Measurements from ENCODE around the gene CADPS.

The CADPS gene

GRCh38 chr3:62481962-62482361 lies 393.3 kb downstream of the CADPS start:
- DNase-seq (ENCODE audit: extremely low spot score, insufficient read length, low read depth) (no peak), FAIRE-seq (no peak)

GRCh38 chr3:62480056-62480455 lies 395.2 kb downstream of the CADPS start:
- no peak for FAIRE-seq

DNA sequence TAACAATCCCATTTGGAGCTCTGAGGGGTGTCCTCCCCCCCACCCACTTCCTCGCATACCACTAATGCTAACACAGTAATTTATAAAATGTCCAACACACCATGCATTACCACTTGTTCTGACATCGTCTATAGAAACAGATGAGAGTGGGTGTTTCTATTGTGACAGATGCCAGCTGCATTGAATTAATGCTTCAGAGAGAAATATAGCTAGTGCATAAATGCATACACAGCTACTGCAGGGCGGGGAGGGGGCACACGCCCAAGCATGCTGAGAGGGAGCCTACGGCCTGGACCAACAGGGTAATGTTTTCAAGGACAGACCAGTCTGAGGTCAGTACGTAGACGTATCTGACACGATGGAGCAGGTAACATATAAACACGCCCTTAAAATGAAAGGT lies 395.9 kb downstream of the CADPS start:
- DNase-seq (ENCODE audit: extremely low spot score, insufficient read length, low read depth): no peak
- no peak for FAIRE-seq

More at GRCh38 chr3:62480056-62480455, 395.2 kb downstream of the CADPS start:
- DNase-seq (ENCODE audit: extremely low spot score, insufficient read length, low read depth): no peak

DNA sequence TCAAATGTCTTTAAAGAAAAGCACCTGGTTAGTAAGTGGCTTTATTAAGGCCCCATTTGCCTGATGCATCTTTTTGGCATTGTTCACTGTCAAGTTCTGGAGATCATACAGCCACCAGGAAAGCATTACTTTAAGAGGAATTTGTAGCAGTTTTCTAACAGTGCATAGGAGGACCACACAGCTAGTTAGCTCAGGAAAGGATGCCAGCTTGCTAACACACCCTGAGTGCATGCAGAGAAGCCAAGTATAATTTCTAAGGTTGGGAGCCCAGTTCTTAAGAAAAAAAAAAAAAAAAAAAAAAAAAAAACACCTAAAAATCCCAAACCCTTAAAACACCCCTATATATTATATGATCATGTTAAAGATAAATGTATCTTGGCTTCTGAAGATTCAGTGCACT lies 399.9 kb downstream of the CADPS start:
- DNase-seq (ENCODE audit: extremely low spot score, insufficient read length, low read depth) (no peak), FAIRE-seq (no peak)

DNA sequence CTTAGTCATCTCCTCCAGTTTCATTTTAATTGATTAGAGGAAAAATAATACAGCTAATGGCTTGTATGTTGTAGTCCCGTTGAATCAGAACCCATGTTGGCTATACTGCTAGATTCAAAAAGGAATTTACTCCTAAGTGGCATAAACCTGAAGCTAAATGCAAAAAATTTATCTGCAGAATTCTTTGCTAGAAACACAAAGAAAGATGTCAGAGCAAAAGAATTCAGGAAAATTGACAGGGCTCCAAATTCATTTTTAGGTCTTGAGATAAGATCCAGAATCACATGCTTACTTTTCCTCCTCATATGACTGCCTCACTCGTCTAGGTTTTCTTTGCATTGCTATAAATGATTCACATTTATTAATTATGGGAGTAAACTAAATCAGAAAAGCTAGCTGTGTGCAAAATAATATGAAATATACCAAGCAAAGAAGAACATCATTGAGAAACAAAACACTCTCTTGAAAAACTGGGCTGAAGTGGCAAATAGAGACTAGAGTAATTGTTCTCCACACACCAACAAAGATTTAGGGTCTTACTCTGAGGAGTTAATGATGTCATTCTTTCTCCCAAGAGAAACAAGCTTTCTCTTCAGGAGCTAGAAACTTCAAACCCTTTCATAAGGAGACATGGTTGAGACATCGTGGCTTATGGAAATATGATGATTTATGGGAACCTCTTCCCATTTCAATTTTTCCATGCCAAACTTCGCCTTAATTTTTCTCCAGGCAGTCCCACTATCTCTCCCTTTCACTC lies 407.1 kb downstream of the CADPS start:
- FAIRE-seq: no peak

DNA sequence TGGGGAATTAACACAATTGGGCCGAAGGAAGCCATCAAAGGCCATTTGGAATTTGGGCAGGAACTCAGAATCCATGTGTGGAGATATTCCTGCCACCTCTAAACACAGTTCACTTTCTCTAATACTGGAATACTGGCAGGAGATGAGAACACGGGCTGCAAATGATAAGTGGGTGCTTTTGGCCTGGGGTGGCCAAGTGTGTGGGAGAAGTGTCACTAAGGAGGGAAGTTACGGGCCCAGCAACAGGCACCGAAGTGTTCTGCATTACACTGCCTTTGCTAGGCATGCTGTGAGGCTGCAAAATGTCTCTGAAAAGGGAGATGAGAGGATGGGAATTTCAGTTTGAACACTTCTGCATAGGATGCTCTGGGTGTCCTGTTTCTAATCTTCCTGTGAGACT lies 412.4 kb downstream of the CADPS start:
- no peak for DNase-seq (ENCODE audit: extremely low spot score, insufficient read length, low read depth)
- no peak for FAIRE-seq

More for the DNA sequence above, 407.1 kb downstream of the CADPS start:
- no peak for DNase-seq (ENCODE audit: extremely low spot score, insufficient read length, low read depth)

- no peak for DNase-seq (ENCODE audit: extremely low spot score, insufficient read length, low read depth)
- FAIRE-seq: no peak
Measured at GRCh38 chr3:62462104-62462762, 413.0 kb downstream of the CADPS start.

DNA sequence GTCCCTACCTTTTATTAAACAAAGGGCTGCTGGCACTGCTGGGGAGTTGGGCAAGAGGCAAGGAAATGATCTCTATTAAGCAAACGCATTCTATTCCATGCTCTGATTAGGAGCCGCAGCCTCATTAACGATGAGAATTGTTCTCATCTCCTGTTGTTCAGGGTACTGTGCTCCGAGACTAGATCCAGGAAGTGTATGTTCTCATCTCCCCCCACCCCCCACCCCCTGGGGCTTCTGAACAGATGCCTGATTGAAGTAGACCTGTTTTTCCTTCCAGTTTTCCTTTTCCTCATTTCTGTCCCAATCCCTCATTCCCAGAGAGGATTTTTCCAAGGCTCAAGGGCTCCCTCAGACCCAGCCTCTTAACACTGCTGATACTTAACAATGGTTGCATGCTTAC lies 420.3 kb downstream of the CADPS start:
- FAIRE-seq: no peak
- no peak for DNase-seq (ENCODE audit: extremely low spot score, insufficient read length, low read depth)

- FAIRE-seq (no peak), DNase-seq (ENCODE audit: extremely low spot score, insufficient read length, low read depth) (no peak)
Measured at GRCh38 chr3:62453448-62453847, 421.8 kb downstream of the CADPS start.

DNA sequence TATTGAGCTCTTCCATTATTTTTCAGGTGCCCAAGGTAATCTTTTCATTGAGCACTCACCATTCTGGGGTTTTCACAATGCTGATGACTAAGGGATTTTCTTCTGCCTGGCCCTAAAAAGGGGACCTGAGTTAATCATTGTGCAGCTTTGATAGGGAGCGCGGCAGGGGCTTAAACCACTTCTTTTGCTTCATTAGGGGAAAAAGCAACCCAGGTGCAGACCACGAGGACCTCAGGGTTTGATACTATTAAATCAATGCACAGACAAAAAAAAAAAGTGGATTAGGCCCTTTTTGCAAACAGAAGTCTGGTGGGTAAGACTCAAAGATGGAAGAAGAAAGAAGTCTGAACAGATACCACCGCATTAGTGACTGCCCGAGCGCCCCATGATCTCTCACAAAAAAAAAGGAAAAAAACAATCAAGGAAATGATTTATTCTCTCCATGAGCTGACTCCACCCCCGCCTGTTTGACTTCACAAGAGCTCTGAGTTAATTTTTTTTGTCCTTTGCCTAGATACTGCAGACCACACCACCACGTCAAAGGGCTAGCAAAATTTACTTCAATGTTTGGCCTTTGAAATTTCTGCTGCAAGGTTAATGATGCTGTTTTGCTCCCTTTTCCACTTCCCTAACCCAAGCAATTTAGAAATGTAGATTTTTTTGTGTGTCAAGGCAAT lies 423.9 kb downstream of the CADPS start:
- DNase-seq (ENCODE audit: extremely low spot score, insufficient read length, low read depth) (no peak), FAIRE-seq (no peak)

DNA sequence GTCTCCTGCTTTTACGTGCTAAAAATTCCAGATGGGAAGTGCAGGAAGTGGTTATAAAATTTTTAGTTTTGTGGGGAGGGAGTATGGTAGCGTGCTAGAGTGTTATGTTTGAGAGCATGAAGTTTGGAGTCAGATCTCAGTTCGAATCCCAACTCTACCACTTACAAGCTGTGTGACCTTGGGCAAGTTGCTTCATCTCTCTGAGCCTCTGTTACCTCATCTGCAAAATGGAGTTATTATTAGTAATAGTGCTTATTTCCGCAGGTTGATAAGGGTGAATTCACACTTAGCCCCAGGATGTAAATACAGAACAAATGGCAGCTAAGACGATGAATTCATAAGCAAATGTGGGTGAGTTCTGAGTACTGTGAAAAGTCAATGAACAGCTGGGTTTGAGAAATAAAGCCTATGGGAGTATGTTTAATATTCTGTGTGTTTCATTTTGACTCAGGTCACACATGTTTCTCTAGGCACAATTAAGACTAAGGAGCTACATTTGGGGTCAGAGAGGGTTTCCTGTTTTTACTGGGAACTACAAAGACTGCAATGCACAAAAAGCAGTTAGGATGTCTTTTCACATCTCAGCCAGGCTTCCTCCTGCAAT lies 428.8 kb downstream of the CADPS start:
- FAIRE-seq: no peak

GRCh38 chr3:62445275-62445674 lies 429.9 kb downstream of the CADPS start:
- DNase-seq (ENCODE audit: extremely low spot score, insufficient read length, low read depth): no peak
- FAIRE-seq: no peak

More for the DNA sequence above, 428.8 kb downstream of the CADPS start:
- DNase-seq (ENCODE audit: extremely low spot score, insufficient read length, low read depth): no peak

DNA sequence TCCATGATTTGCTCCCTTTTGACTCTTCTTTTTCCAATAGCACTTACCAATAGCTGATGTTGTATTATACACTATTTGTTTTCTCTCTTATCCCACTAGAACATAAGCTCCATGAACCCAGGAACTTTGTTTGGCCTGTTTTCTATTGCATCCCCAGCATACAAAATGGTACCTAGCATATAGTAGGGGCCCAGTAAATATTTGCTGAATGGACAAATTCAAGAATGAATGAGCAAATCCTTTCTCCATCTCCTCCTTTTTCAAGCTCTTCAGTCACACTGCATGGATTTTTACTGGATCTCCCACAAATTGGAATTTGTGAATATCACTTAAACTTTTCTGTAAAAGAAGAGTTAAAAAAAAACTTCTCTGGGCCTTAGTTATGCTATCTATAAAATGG lies 435.2 kb downstream of the CADPS start:
- FAIRE-seq (no peak), DNase-seq (ENCODE audit: extremely low spot score, insufficient read length, low read depth) (no peak)

- FAIRE-seq: no peak
Measured at GRCh38 chr3:62439176-62439813, 435.9 kb downstream of the CADPS start.

DNA sequence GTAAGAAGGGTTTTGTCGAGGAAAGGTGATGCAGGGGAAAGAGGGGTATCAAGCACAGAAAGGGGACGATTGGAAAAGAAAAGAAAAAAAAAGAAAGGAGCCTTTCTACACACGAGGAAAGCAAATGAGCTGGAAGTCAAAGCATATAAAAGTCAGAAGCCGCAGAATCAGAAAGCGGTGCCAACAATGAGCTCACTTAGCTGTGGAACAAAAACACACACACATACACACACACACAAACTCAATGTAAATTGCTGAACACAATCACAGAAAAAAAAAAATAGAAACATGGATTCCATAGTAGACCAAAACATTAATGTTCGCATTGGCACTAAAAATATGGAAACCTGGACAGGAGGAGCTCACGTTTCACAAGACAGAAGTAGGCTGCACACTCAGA lies 438.4 kb downstream of the CADPS start:
- FAIRE-seq (no peak), DNase-seq (ENCODE audit: extremely low spot score, insufficient read length, low read depth) (no peak)

More at GRCh38 chr3:62439176-62439813, 435.9 kb downstream of the CADPS start:
- DNase-seq (ENCODE audit: extremely low spot score, insufficient read length, low read depth): no peak

GRCh38 chr3:62433396-62433795 lies 441.8 kb downstream of the CADPS start:
- FAIRE-seq (no peak), DNase-seq (ENCODE audit: extremely low spot score, insufficient read length, low read depth) (no peak)

DNA sequence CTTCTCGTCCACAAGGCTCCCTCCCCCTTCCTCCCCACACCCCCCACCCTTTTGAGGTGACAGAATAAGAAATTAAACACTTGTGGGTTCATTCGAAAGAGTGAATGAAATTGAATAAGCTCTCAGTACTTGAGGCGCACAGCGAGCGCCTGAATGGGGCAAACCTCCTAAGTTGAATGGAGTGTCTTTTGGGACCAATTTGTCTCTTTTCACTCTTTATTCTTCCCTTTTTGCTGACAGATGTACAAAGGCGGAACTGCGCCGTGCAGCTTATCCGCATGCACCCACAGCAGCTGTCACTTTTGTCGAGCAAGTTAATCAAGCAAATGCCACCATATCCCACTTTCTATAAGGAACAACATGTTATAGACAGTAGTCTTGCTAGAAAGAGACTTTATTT lies 454.0 kb downstream of the CADPS start:
- DNase-seq (ENCODE audit: extremely low spot score, insufficient read length, low read depth) (no peak), FAIRE-seq (no peak)

- DNase-seq (ENCODE audit: extremely low spot score, insufficient read length, low read depth) (no peak), FAIRE-seq (no peak)
Measured at GRCh38 chr3:62416144-62416543, 459.1 kb downstream of the CADPS start.

GRCh38 chr3:62415312-62415801 lies 459.9 kb downstream of the CADPS start:
- DNase-seq (ENCODE audit: extremely low spot score, insufficient read length, low read depth): no peak
- FAIRE-seq: no peak

DNA sequence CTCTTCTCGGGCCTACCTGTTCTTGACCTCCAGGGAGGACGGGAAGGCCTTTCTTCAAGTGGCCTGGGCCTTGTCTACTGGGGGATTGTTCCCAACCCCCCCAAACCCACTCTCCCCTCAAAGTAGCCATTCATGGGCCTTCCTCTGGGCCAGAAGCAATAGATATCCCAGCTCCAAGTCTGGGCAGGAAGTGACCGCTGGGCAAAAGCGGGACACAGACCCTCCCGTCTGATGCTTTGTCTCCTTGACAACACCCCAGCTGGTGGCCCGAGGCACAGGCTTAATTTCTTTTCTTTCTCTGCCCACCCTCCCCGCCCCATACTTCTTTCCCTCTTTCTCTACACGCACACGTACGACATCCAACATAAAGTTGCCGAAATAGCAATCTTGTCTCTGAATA lies 460.4 kb downstream of the CADPS start:
- DNase-seq (ENCODE audit: extremely low spot score, insufficient read length, low read depth): no peak
- FAIRE-seq: no peak

Measured in GM18507 (cell line).